Measurements from ENCODE around the gene RYR1. TPM values are rescaled to one million over a fixed set of nuclear protein-coding genes. Genes with fewer than 3 reads are reported as not detected.

Gene RYR1
- total and polyA plus RNA-seq, 2 experiments from 2014 or later = under 0.01 TPM; not detected in 1

GRCh38 chr19:38542040-38542439, 108.5 kb downstream of the RYR1 start:
- DNase-seq = no peak
- H3K4me3 ChIP-seq = no peak overlapping the region
- no peaks in the 10 kb centered on the region for H4K20me1 ChIP-seq (ENCODE audit: insufficient read depth)
- H3K4me1 ChIP-seq (ENCODE audit: insufficient read depth) = 0 out of 2 replicates have a peak, but pooled peaks cover 5% of the 10 kb centered on the region
- H3K4me2 ChIP-seq (ENCODE audit: unreplicated experiment) = no peak overlapping the region
- no peak overlapping the region for H3K27ac ChIP-seq
- no peaks in the 10 kb centered on the region for H3K9me2 ChIP-seq (ENCODE audit: insufficient read depth)
- TF ChIP-seq EZH2phosphoT487 (IDR thresholded peaks at IDR 0.05; ENCODE audit: insufficient read depth, low read depth) (no peak), EZH2 (IDR thresholded peaks at IDR 0.05; ENCODE audit: insufficient read depth, poor library complexity, severe bottlenecking) (no peak)
- 26 to 32% methylated on average over 4 of the region's 4 CpGs for WGBS, 2 experiments (ENCODE audit: low coverage in 1 of 2, low lambda C conversion rate in 2 of 2, missing lambda C conversion rate in 2 of 2)
- no peak overlapping the region for H2AFZ ChIP-seq
- no peaks in the 10 kb centered on the region for H3K79me2 ChIP-seq (ENCODE audit: insufficient read depth)
- H3K9ac ChIP-seq = no peak overlapping the region
- H3F3A ChIP-seq (ENCODE audit: insufficient read depth) = peaks cover 9% of the 10 kb centered on the region
- H3K27me3 ChIP-seq (replicated peaks; ENCODE audit: insufficient read depth) = no peaks in the 10 kb centered on the region
- H3K9me3 ChIP-seq (ENCODE audit: low read depth) = no peaks in the 10 kb centered on the region
- H3K36me3 ChIP-seq (ENCODE audit: low read depth) = no peaks in the 10 kb centered on the region
- in situ Hi-C loops (cut with MboI) = no loop called here

GRCh38 chr19:38543286-38543806, 109.9 kb downstream of the RYR1 start:
- Histone ChIP-seq H3K4me2 (ENCODE audit: unreplicated experiment) (no peak overlapping the region), H3F3A (ENCODE audit: insufficient read depth) (peaks cover 9% of the 10 kb centered on the region), H3K9me2 (ENCODE audit: insufficient read depth) (no peaks in the 10 kb centered on the region), H3K27ac (no peak overlapping the region), H3K9ac (no peak overlapping the region), H3K79me2 (ENCODE audit: insufficient read depth) (no peaks in the 10 kb centered on the region), H2AFZ (peak overlapping the region; percentile 84; the same call in 1 of the 2 replicates), H3K4me3 (no peak overlapping the region), H4K20me1 (ENCODE audit: insufficient read depth) (no peaks in the 10 kb centered on the region), H3K36me3 (ENCODE audit: low read depth) (no peaks in the 10 kb centered on the region), H3K9me3 (ENCODE audit: low read depth) (no peaks in the 10 kb centered on the region), H3K27me3 (replicated peaks; ENCODE audit: insufficient read depth) (no peaks in the 10 kb centered on the region), H3K4me1 (ENCODE audit: insufficient read depth) (0 out of 2 replicates have a peak, but pooled peaks cover 5% of the 10 kb centered on the region)
- 66 to 81% methylated on average over 15 to 19 of the region's 19 CpGs for WGBS, 2 experiments (ENCODE audit: low coverage in 1 of 2, low lambda C conversion rate in 2 of 2, missing lambda C conversion rate in 2 of 2)
- no peak for TF ChIP-seq EZH2 (IDR thresholded peaks at IDR 0.05; ENCODE audit: insufficient read depth, poor library complexity, severe bottlenecking)
- TF ChIP-seq EZH2phosphoT487 (IDR thresholded peaks at IDR 0.05; ENCODE audit: insufficient read depth, low read depth) = no peak
- DNase-seq = no peak
- in situ Hi-C loops (cut with MboI) = no loop called here

GRCh38 chr19:38543807-38544568, 110.5 kb downstream of the RYR1 start:
- Histone ChIP-seq H4K20me1 (ENCODE audit: insufficient read depth) (no peaks in the 10 kb centered on the region), H3K27me3 (replicated peaks; ENCODE audit: insufficient read depth) (no peaks in the 10 kb centered on the region; the same call in 1 of the 2 replicates), H3F3A (ENCODE audit: insufficient read depth) (peaks cover 9% of the 10 kb centered on the region), H3K4me1 (ENCODE audit: insufficient read depth) (0 out of 2 replicates have a peak, but pooled peaks cover 5% of the 10 kb centered on the region), H3K4me3 (peak overlapping the region; percentile 49), H3K4me2 (ENCODE audit: unreplicated experiment) (peak overlapping the region; percentile 44), H2AFZ (peak overlapping the region; percentile 84), H3K36me3 (ENCODE audit: low read depth) (no peaks in the 10 kb centered on the region), H3K79me2 (ENCODE audit: insufficient read depth) (no peaks in the 10 kb centered on the region), H3K9me2 (ENCODE audit: insufficient read depth) (no peaks in the 10 kb centered on the region), H3K9ac (0 out of 2 replicates have a peak overlapping the region, but pooled peaks have one; percentile 16), H3K9me3 (ENCODE audit: low read depth) (no peaks in the 10 kb centered on the region), H3K27ac (peak overlapping the region; percentile 17)
- TF ChIP-seq EZH2phosphoT487 (IDR thresholded peaks at IDR 0.05; ENCODE audit: insufficient read depth, low read depth) = no peak
- TF ChIP-seq EZH2 (IDR thresholded peaks at IDR 0.05; ENCODE audit: insufficient read depth, poor library complexity, severe bottlenecking) = no peak
- DNase-seq = peak; percentile 89
- in situ Hi-C loops (cut with MboI) = no loop called here
- WGBS, 2 experiments (ENCODE audit: low coverage in 1 of 2, low lambda C conversion rate in 2 of 2, missing lambda C conversion rate in 2 of 2) = 39 to 42% methylated on average over 21 of the region's 21 CpGs

GRCh38 chr19:38544569-38545315, 111.3 kb downstream of the RYR1 start:
- Histone ChIP-seq H3K4me2 (ENCODE audit: unreplicated experiment) (peak overlapping the region; percentile 44), H3K27me3 (replicated peaks; ENCODE audit: insufficient read depth) (no peaks in the 10 kb centered on the region; the same call in 1 of the 2 replicates), H3K4me3 (peak overlapping the region; percentile 49), H3K9me3 (ENCODE audit: low read depth) (no peaks in the 10 kb centered on the region), H2AFZ (peak overlapping the region; percentile 84), H3K27ac (peak overlapping the region; percentile 17), H3K9ac (peak overlapping the region; percentile 16; the same call in 1 of the 2 replicates), H3K9me2 (ENCODE audit: insufficient read depth) (no peaks in the 10 kb centered on the region), H4K20me1 (ENCODE audit: insufficient read depth) (no peaks in the 10 kb centered on the region), H3F3A (ENCODE audit: insufficient read depth) (peaks cover 9% of the 10 kb centered on the region), H3K79me2 (ENCODE audit: insufficient read depth) (no peaks in the 10 kb centered on the region), H3K4me1 (ENCODE audit: insufficient read depth) (0 out of 2 replicates have a peak, but pooled peaks cover 5% of the 10 kb centered on the region), H3K36me3 (ENCODE audit: low read depth) (no peaks in the 10 kb centered on the region)
- DNase-seq = peak; percentile 18
- in situ Hi-C loops (cut with MboI) = no loop called here
- TF ChIP-seq EZH2 (IDR thresholded peaks at IDR 0.05; ENCODE audit: insufficient read depth, poor library complexity, severe bottlenecking) (no peak), EZH2phosphoT487 (IDR thresholded peaks at IDR 0.05; ENCODE audit: insufficient read depth, low read depth) (no peak)
- 33 to 38% methylated on average over 6 of the region's 6 CpGs for WGBS, 2 experiments (ENCODE audit: low coverage in 1 of 2, low lambda C conversion rate in 2 of 2, missing lambda C conversion rate in 2 of 2)

All from GM23248 (cell line).